ENCODE results near the gene ETV7. TPM values are rescaled to one million over a fixed set of nuclear protein-coding genes. Genes with fewer than 3 reads are reported as not detected.

Gene ETV7
- total and polyA plus RNA-seq, 2 of the 13 experiments (the other 11 are each of a cell fraction or from before 2014, with no cell fraction given), result not detected

GRCh38 chr6:36426622-36427021, 39.2 kb upstream of the ETV7 start (continued):
- no peak for TF ChIP-seq NCOA1 (CRISPR knock-in tag; IDR thresholded peaks at IDR 0.05)
- TF ChIP-seq, protein P1, sequence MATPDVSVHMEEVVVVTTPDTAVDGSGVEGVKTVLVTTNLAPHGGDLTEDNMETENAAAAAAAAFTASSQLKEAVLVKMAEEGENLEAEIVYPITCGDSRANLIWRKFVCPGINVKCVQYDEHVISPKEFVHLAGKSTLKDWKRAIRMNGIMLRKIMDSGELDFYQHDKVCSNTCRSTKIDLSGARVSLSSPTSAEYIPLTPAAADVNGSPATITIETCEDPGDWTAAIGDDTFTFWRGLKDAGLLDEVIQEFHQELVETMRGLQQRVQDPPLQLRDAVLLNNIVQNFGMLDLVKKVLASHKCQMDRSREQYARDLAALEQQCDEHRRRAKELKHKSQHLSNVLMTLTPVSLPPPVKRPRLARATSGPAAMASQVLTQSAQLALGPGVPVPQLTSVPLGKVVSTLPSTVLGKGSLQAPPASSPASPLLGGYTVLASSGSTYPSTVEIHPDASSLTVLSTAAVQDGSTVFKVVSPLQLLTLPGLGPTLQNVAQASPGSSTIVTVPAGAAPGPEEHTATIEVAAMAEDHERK (CRISPR knock-in tag; IDR thresholded peaks at IDR 0.05; ENCODE audit: low read depth), result no peak
- no peak for TF ChIP-seq ZNF792 (CRISPR knock-in tag; IDR thresholded peaks at IDR 0.05)
- no peak for TF ChIP-seq ZKSCAN8 (CRISPR knock-in tag; IDR thresholded peaks at IDR 0.05; ENCODE audit: borderline replicate concordance)
- TF ChIP-seq KAT7 (CRISPR knock-in tag; IDR thresholded peaks at IDR 0.05; ENCODE audit: borderline replicate concordance), result no peak
- no peak for TF ChIP-seq ZNF124 (CRISPR knock-in tag; IDR thresholded peaks at IDR 0.05)
- no peak for TF ChIP-seq ZNF598 (CRISPR knock-in tag; IDR thresholded peaks at IDR 0.05; ENCODE audit: borderline replicate concordance)
- no peak for TF ChIP-seq ZNF749 (CRISPR knock-in tag; IDR thresholded peaks at IDR 0.05; ENCODE audit: borderline replicate concordance)
- no peak for TF ChIP-seq CAMTA2 (CRISPR knock-in tag; IDR thresholded peaks at IDR 0.05; ENCODE audit: borderline replicate concordance)
- 0 out of 2 replicates have a peak, but pooled peaks have one; percentile 41 for TF ChIP-seq ZBTB43 (CRISPR knock-in tag; conservative IDR thresholded peaks at IDR 0.05)
- TF ChIP-seq SNRNP70 (IDR thresholded peaks at IDR 0.05; ENCODE audit: low read depth, low read length), result no peak
- TF ChIP-seq SNAPC4 (CRISPR knock-in tag; IDR thresholded peaks at IDR 0.05), result no peak
- TF ChIP-seq SP5 (CRISPR knock-in tag; IDR thresholded peaks at IDR 0.05; ENCODE audit: borderline replicate concordance, low read depth), result peak; percentile 51; the same call in 1 of the 2 replicates
- no peak for TF ChIP-seq IKZF1 (IDR thresholded peaks at IDR 0.05)
- TF ChIP-seq SOX5 (CRISPR knock-in tag; IDR thresholded peaks at IDR 0.05; ENCODE audit: borderline replicate concordance), result peak; percentile 15; the same call in 1 of the 2 replicates
- no peak for TF ChIP-seq ZBTB49 (CRISPR knock-in tag; IDR thresholded peaks at IDR 0.05; ENCODE audit: borderline replicate concordance)
- no peak for TF ChIP-seq CBFB (CRISPR knock-in tag; IDR thresholded peaks at IDR 0.05)
